GM18505 (cell line): ENCODE measurements around the gene CAMTA1.

Source experiments
- ATAC-seq: cut with Tn5 transposase; IDR thresholded peaks from one replicate; pipeline ENCODE4 v1.9.1; 2021; ENCODE audit not compliant: unreplicated experiment
- POLR2A ChIP-seq: IDR thresholded peaks from 4 replicates; pipeline ENCODE4 v1.6.1; 2011; ENCODE audit warnings: borderline replicate concordance; ENCODE audit not compliant: insufficient read depth, insufficient read length; ENCODE audit errors: extremely low read depth

CAMTA1 gene

GRCh38 chr1:7767176-7767575 lies 981.9 kb downstream of the CAMTA1 start:
- ATAC-seq = no peak
- no peak for TF ChIP-seq POLR2A

- ATAC-seq = no peak
- no peak for TF ChIP-seq POLR2A
These were observed 983.3 kb downstream of the CAMTA1 start for GRCh38 chr1:7768583-7768982.

- TF ChIP-seq POLR2A = no peak
- no peak for ATAC-seq
These were observed 984.6 kb downstream of the CAMTA1 start for GRCh38 chr1:7769673-7770412.

GRCh38 chr1:7770669-7770996 lies 985.4 kb downstream of the CAMTA1 start:
- no peak for ATAC-seq
- no peak for TF ChIP-seq POLR2A

- TF ChIP-seq POLR2A = peak; percentile 56
- peak; percentile 80 for ATAC-seq
These were observed 986.0 kb downstream of the CAMTA1 start, which contains the start of gene VAMP3 for GRCh38 chr1:7770997-7771822. Gene VAMP3 (plus strand): TSS chr1:7771296. CDS start chr1:7771384, 88 bp downstream.

- no peak for ATAC-seq
These were observed 986.6 kb downstream of the CAMTA1 start for GRCh38 chr1:7771823-7772299.

GRCh38 chr1:7777591-7777990 lies 992.3 kb downstream of the CAMTA1 start:
- no peak for ATAC-seq
- TF ChIP-seq POLR2A = no peak

More at GRCh38 chr1:7771823-7772299, 986.6 kb downstream of the CAMTA1 start:
- no peak for TF ChIP-seq POLR2A

GRCh38 chr1:7778133-7778628 lies 992.9 kb downstream of the CAMTA1 start:
- no peak for ATAC-seq
- TF ChIP-seq POLR2A = no peak

- TF ChIP-seq POLR2A = no peak
- no peak for ATAC-seq
These were observed 995.7 kb downstream of the CAMTA1 start for GRCh38 chr1:7780976-7781375.

- no peak for TF ChIP-seq POLR2A
These were observed 996.2 kb downstream of the CAMTA1 start for GRCh38 chr1:7781501-7781900.

GRCh38 chr1:7781923-7782495 lies 996.8 kb downstream of the CAMTA1 start:
- TF ChIP-seq POLR2A = no peak
- no peak for ATAC-seq

More at GRCh38 chr1:7781501-7781900, 996.2 kb downstream of the CAMTA1 start:
- ATAC-seq = no peak

- no peak for ATAC-seq
- no peak for TF ChIP-seq POLR2A
These were observed 998.0 kb downstream of the CAMTA1 start for GRCh38 chr1:7783178-7783711.
